Astrocyte of the cerebellum (primary cell): Measurements from ENCODE around the gene GCN1.

Source experiments
- DNase-seq: peaks from one replicate; pipeline ENCODE4 v3.0.0-alpha.2; 2011; ENCODE audit warnings: low read depth
- H3K4me3 ChIP-seq: 2 replicates; pipeline ENCODE4 v1.5.1; 2011; ENCODE audit warnings: mild to moderate bottlenecking, low read depth, low read length, moderate library complexity
- in situ Hi-C: cut with HindIII; loops from 2 replicates; pipeline ENCODE4 v1.10.0; 2017; ENCODE audit warnings: low sequenced_read_pairs
- TF ChIP-seq, protein P1 (sequence below): IDR thresholded peaks from 2 replicates; pipeline ENCODE4 v1.5.1; 2012; ENCODE audit warnings: low read length, low read depth, moderate library complexity, mild to moderate bottlenecking; ENCODE audit errors: missing control alignments

GCN1 gene

DNA sequence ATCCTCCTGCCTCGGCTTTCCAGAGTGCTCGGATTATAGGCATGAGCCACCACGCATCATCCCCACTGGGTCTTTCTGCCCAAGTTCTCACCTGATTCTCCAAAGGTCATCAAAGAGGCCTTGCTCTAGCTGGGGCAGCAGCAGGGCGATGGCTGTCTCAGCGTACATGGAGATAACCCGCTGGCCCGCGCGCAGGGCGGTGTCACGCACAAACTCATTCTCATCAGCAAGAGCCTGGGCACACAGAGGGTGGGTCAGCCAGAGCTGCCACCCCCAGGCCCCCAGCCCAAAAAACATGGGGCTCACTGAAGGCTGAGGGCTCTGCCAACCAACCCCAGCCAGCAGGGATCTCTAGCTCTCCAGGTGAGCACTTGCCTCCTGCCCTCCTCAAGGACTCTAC lies 50.3 kb downstream of the GCN1 start:
- in situ Hi-C loops, result no loop called here

DNA sequence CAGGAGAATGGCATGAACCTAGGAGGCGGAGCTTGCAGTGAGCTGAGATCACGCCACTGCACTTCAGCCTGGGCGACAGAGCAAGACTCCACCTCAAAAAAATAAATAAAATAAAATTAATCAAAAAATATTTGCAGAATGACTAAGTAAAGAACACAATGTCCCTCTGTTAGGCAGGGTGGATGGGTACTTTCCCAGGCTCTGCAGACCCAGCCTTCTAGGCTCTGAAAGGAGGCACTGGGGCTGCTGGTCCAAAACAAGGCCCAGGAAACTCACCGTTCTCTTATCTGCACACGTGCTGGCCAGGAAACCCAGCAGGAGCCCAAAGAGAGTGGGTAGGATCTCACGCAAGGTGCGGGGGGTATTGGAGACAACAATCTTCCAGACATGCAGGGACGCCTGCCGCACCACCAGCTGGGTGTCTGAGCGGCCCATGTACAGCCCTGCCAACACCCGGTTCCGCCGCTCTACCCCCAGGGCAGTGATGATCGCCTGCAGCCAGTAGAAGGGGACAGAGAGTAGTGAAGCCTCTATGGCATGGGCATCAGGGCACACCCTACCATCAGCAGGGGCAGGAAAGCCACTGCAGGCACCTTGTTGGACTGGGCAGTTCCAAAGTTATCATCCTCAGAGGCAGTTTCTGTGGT lies 52.2 kb downstream of the GCN1 start:
- in situ Hi-C loops, result no loop called here
- no peak overlapping the region for H3K4me3 ChIP-seq
- TF ChIP-seq, protein P1, sequence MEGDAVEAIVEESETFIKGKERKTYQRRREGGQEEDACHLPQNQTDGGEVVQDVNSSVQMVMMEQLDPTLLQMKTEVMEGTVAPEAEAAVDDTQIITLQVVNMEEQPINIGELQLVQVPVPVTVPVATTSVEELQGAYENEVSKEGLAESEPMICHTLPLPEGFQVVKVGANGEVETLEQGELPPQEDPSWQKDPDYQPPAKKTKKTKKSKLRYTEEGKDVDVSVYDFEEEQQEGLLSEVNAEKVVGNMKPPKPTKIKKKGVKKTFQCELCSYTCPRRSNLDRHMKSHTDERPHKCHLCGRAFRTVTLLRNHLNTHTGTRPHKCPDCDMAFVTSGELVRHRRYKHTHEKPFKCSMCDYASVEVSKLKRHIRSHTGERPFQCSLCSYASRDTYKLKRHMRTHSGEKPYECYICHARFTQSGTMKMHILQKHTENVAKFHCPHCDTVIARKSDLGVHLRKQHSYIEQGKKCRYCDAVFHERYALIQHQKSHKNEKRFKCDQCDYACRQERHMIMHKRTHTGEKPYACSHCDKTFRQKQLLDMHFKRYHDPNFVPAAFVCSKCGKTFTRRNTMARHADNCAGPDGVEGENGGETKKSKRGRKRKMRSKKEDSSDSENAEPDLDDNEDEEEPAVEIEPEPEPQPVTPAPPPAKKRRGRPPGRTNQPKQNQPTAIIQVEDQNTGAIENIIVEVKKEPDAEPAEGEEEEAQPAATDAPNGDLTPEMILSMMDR, result no peak
- DNase-seq, result no peak

More for the DNA sequence above, 50.3 kb downstream of the GCN1 start:
- H3K4me3 ChIP-seq, result no peak overlapping the region
- TF ChIP-seq, protein P1, result no peak
- no peak for DNase-seq

DNA sequence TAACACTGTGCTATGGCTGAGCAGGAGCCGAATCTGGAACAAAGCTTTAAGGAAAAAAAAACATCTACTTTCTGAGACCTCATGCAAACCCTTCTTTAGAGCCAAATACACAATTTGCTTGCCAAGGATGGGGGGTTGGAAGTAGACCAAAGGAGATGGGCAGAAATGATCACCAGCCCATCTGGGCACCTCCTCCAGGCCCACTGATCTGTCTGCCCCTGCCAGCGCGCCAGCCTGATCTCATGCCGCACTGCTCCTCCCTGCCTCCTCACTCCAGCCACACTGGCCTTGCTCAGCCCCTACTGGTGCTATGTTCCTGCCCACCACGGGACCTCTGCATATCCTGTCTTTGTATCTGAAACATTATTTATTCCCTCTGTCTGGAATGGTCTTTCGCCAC lies 53.2 kb downstream of the GCN1 start:
- TF ChIP-seq, protein P1, result no peak
- no peak for DNase-seq
- H3K4me3 ChIP-seq, result no peak overlapping the region
- in situ Hi-C loops, result no loop called here

DNA sequence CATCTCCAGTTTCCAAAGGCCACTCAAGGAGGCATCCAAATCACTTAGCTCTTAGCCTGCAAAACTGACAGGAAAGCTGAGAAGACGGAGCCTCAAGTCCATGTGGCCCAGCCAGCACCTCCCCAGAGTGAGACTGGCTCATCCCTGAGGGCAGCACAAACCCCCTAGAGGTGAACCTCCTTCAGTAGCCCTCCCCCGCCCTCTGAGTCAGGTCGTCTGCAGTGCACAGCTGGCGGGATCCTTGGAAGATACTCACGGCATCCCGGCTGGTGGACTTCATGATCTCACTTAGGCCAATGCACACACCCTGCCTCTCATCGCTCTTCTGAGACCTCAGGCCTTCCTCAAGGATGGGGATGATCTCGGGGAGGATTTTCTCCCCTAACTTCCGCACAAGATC lies 53.9 kb downstream of the GCN1 start:
- H3K4me3 ChIP-seq, result no peak overlapping the region
- TF ChIP-seq, protein P1, result no peak
- in situ Hi-C loops, result no loop called here
- no peak for DNase-seq

DNA sequence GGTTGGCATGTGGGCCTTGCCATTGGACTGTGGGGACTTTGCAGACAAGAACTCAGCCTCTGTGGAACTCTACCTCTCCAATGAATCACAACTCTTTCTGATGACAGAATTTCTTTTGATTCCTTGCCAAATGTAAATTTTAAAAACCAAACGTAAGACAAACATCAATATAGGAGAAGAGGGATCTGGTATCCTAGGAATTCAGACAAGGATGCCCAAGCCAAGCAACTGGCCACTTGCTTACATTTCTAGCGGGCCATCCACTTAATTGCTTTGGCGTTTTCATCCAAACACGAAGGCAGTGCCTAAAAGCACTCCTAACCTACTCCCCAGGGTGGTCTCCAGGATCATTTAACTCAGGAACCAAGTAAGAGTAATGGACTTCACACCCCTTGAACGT lies 54.6 kb downstream of the GCN1 start:
- TF ChIP-seq, protein P1, result no peak
- in situ Hi-C loops, result no loop called here
- DNase-seq, result no peak
- H3K4me3 ChIP-seq, result no peak overlapping the region

DNA sequence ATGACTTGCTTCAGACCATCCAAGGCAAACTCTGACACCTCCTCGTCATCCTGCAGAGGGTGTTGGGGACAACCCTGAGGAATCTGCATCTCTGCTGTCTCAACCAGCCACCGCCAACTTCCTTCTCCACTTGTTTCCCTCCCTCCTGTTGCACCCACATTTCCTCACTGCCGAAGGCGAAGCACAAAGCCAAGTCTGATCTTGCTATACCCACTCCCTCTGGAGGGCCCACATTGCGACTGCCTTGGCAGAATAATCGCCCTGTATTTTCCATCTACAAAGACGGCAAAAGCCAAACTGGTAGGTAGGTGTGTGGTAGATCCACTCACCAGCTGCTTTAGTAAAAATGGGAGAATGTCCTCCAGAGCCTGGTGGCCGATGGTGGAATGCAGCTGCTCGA lies 56.1 kb downstream of the GCN1 start:
- in situ Hi-C loops, result no loop called here
- TF ChIP-seq, protein P1, result no peak
- DNase-seq, result no peak
- no peak overlapping the region for H3K4me3 ChIP-seq
